Muscle of leg (tissue), 11 donors: Measurements from ENCODE around the gene THRSP. TPM values are rescaled to one million over a fixed set of nuclear protein-coding genes. Genes with fewer than 3 reads are reported as not detected.
A peak's percentile ranks its signal among the peaks of the same experiment; 100 is the strongest.
"Not testable (repeated sequence)": the region's sequence is repeated elsewhere in the genome, so short reads cannot be mapped to it uniquely, and the experiment has no call there.

Experiments
- DNase-seq: peaks from one replicate; pipeline ENCODE4 v3.0.0; 2013
- H3K27ac ChIP-seq: one replicate; pipeline ENCODE4 v1.5.1; 2013; ENCODE audit warnings: mild to moderate bottlenecking, low read length, control low read depth
- H3K27me3 ChIP-seq: one replicate; pipeline ENCODE4 v1.6.1; 2013; ENCODE audit warnings: low read length; ENCODE audit not compliant: control insufficient read depth, insufficient read depth
- H3K36me3 ChIP-seq: one replicate; pipeline ENCODE4 v1.6.1; 2013; ENCODE audit warnings: low read length; ENCODE audit not compliant: control insufficient read depth, insufficient read depth
- H3K4me1 ChIP-seq: one replicate; pipeline ENCODE4 v1.6.1; 2013; ENCODE audit warnings: low read length; ENCODE audit not compliant: control insufficient read depth, insufficient read depth
- H3K4me3 ChIP-seq: one replicate; pipeline ENCODE4 v1.5.1; 2013; ENCODE audit warnings: low read length, control low read depth
- H3K9me3 ChIP-seq: replicated peaks from 2 replicates; pipeline ENCODE4 v1.6.1; 2013; ENCODE audit warnings: low read depth, low read length; ENCODE audit not compliant: control insufficient read depth
- WGBS: methylation state at CpG from one replicate; pipeline ENCODE4 v1.1.5; 2013; ENCODE audit warnings: missing lambda C conversion rate; ENCODE audit not compliant: insufficient coverage; 5-methylcytosine and 5-hydroxymethylcytosine counted together
- polyA plus RNA-seq, 8 donors: library from polyadenylated mRNA; unstranded; fragments of 120-200 nt; gene quantifications; one replicate each; pipeline versions ENCODE4 v1.2.1 to v1.2.3, GENCODE V29; 2013; ENCODE audit warnings: inconsistent platforms in 1 of 8, low replicate concordance in 1 of 8; ENCODE audit not compliant: insufficient read length in 8 of 8, insufficient read depth in 1 of 8
- total RNA-seq: library from RNA; stranded (reverse); fragments of 120-200 nt; gene quantifications from one replicate; pipeline ENCODE4 v1.2.4, GENCODE V29; 2013

The THRSP gene
- total and polyA plus RNA-seq, 9 donors = 0.13 to 1.3 (median 0.20) TPM; not detected in 1

GRCh38 chr11:78086521-78087074 lies 22.9 kb downstream of the THRSP start:
- WGBS = 88% methylated on average over 6 of the region's 6 CpGs
- H3K36me3 ChIP-seq, H3K27ac ChIP-seq, H3K4me3 ChIP-seq, DNase-seq, H3K27me3 ChIP-seq, H3K9me3 ChIP-seq, H3K4me1 ChIP-seq: not testable (repeated sequence)

- H3K36me3 ChIP-seq = peaks cover 11% of the 10 kb centered on the region
- no peak for DNase-seq
- no peak overlapping the region for H3K4me3 ChIP-seq
- no peak overlapping the region for H3K27ac ChIP-seq
- no CpG with 5 or more reads among the region's 2 CpGs for WGBS
- H3K9me3 ChIP-seq = no peaks in the 10 kb centered on the region
- no peaks in the 10 kb centered on the region for H3K27me3 ChIP-seq
- no peaks in the 10 kb centered on the region for H3K4me1 ChIP-seq
Measured at GRCh38 chr11:78094250-78094649, 30.6 kb downstream of the THRSP start.

- no peaks in the 10 kb centered on the region for H3K27me3 ChIP-seq
- WGBS = no CpG with 5 or more reads among the region's 7 CpGs
- no peak overlapping the region for H3K4me3 ChIP-seq
- no peaks in the 10 kb centered on the region for H3K9me3 ChIP-seq
- no peak overlapping the region for H3K27ac ChIP-seq
- no peak for DNase-seq
- peaks cover 27% of the 10 kb centered on the region for H3K36me3 ChIP-seq
- no peaks in the 10 kb centered on the region for H3K4me1 ChIP-seq
Measured at GRCh38 chr11:78097666-78098385, 34.2 kb downstream of the THRSP start.

GRCh38 chr11:78099666-78100065 lies 36.0 kb downstream of the THRSP start:
- no peaks in the 10 kb centered on the region for H3K4me1 ChIP-seq
- no peak for DNase-seq
- no peaks in the 10 kb centered on the region for H3K27me3 ChIP-seq
- 83% methylated on average over 1 of the region's 4 CpGs for WGBS
- no peak overlapping the region for H3K4me3 ChIP-seq
- H3K36me3 ChIP-seq = peaks cover 24% of the 10 kb centered on the region
- no peaks in the 10 kb centered on the region for H3K9me3 ChIP-seq
- H3K27ac ChIP-seq = no peak overlapping the region

GRCh38 chr11:78100261-78100660 lies 36.6 kb downstream of the THRSP start:
- no peak overlapping the region for H3K27ac ChIP-seq
- no peaks in the 10 kb centered on the region for H3K27me3 ChIP-seq
- peaks cover 21% of the 10 kb centered on the region for H3K36me3 ChIP-seq
- no peaks in the 10 kb centered on the region for H3K9me3 ChIP-seq
- H3K4me1 ChIP-seq = no peaks in the 10 kb centered on the region
- H3K4me3 ChIP-seq = no peak overlapping the region
- WGBS = no CpG with 5 or more reads among the region's 5 CpGs
- DNase-seq = no peak

GRCh38 chr11:78100676-78101472 lies 37.2 kb downstream of the THRSP start:
- Histone ChIP-seq H3K27me3 (no peaks in the 10 kb centered on the region), H3K4me1 (no peaks in the 10 kb centered on the region), H3K36me3 (peaks cover 23% of the 10 kb centered on the region), H3K27ac (no peak overlapping the region), H3K4me3 (no peak overlapping the region), H3K9me3 (no peaks in the 10 kb centered on the region)
- 92% methylated on average over 2 of the region's 2 CpGs for WGBS
- DNase-seq = no peak

- H3K36me3 ChIP-seq = peaks cover 26% of the 10 kb centered on the region
- peak; percentile 53 for DNase-seq
- H3K27me3 ChIP-seq = no peaks in the 10 kb centered on the region
- no peak overlapping the region for H3K27ac ChIP-seq
- no peaks in the 10 kb centered on the region for H3K9me3 ChIP-seq
- 80% methylated on average over 1 of the region's 3 CpGs for WGBS
- no peak overlapping the region for H3K4me3 ChIP-seq
- H3K4me1 ChIP-seq = no peaks in the 10 kb centered on the region
Measured at GRCh38 chr11:78109081-78110015, 45.7 kb downstream of the THRSP start.

- Histone ChIP-seq H3K27ac (no peak overlapping the region), H3K27me3 (no peaks in the 10 kb centered on the region), H3K9me3 (no peaks in the 10 kb centered on the region), H3K4me1 (no peaks in the 10 kb centered on the region), H3K36me3 (peaks cover 26% of the 10 kb centered on the region), H3K4me3 (no peak overlapping the region)
- WGBS = 72% methylated on average over 4 of the region's 5 CpGs
- DNase-seq = no peak
Measured at GRCh38 chr11:78110351-78110750, 46.7 kb downstream of the THRSP start.

GRCh38 chr11:78110830-78111229 lies 47.2 kb downstream of the THRSP start:
- no peaks in the 10 kb centered on the region for H3K9me3 ChIP-seq
- H3K36me3 ChIP-seq = peaks cover 25% of the 10 kb centered on the region
- 100% methylated on average over 1 of the region's 2 CpGs for WGBS
- H3K27me3 ChIP-seq = no peaks in the 10 kb centered on the region
- H3K4me3 ChIP-seq = no peak overlapping the region
- H3K27ac ChIP-seq = no peak overlapping the region
- no peak for DNase-seq
- H3K4me1 ChIP-seq = no peaks in the 10 kb centered on the region
